Naive B cell (primary cell): ENCODE results near the gene CEP68. TPM values are rescaled to one million over a fixed set of nuclear protein-coding genes. Genes with fewer than 3 reads are reported as not detected.
"Not testable (repeated sequence)": the region's sequence is repeated elsewhere in the genome, so short reads cannot be mapped to it uniquely, and the experiment has no call there.

Experiments
- ATAC-seq, 2 donors: fragments of 150-1000 bp; cut with Tn5 transposase; 2 replicates each; pipeline ENCODE4 v1.10.0; 2021; ENCODE audit warnings: low read depth in 2 of 2, mild to moderate bottlenecking in 2 of 2, moderate library complexity in 2 of 2
- DNase-seq: peaks from one replicate; pipeline ENCODE4 v3.0.0; 2022
- H3K27ac Mint-ChIP-seq, 6 donors: one replicate each; pipeline ENCODE4 v1.8.0; 2020 to 2022; ENCODE audit warnings: mild to moderate bottlenecking in 6 of 6, mixed read lengths in 6 of 6, moderate library complexity in 5 of 6, inconsistent platforms in 2 of 6
- H3K27me3 Mint-ChIP-seq, 3 donors: one replicate each; pipeline ENCODE4 v1.8.0; 2021 to 2022; ENCODE audit warnings: mixed read lengths in 3 of 3, mild to moderate bottlenecking in 1 of 3
- H3K36me3 Mint-ChIP-seq, 2 donors: one replicate each; pipeline ENCODE4 v1.8.0; 2020 to 2022; ENCODE audit warnings: mixed read lengths in 2 of 2, inconsistent platforms in 1 of 2, mild to moderate bottlenecking in 1 of 2
- H3K4me1 Mint-ChIP-seq, 3 donors: one replicate each; pipeline ENCODE4 v1.8.0; 2020 to 2022; ENCODE audit warnings: mixed read lengths in 3 of 3, inconsistent platforms in 1 of 3, mild to moderate bottlenecking in 1 of 3, moderate library complexity in 1 of 3
- H3K4me3 Mint-ChIP-seq, 8 donors: one replicate each; pipeline ENCODE4 v1.8.0; 2020 to 2022; ENCODE audit warnings: mild to moderate bottlenecking in 8 of 8, mixed read lengths in 8 of 8, moderate library complexity in 8 of 8, inconsistent platforms in 2 of 8
- H3K9me3 Mint-ChIP-seq, 7 donors: one replicate each; pipeline ENCODE4 v1.8.0; 2020 to 2022; ENCODE audit warnings: mixed read lengths in 7 of 7, mild to moderate bottlenecking in 5 of 7, inconsistent platforms in 2 of 7, moderate library complexity in 1 of 7
- polyA plus RNA-seq, 6 donors: library from polyadenylated mRNA; unstranded; fragments of 300-500 nt; fragmentation: Illumina TruSeq; gene quantifications; one replicate each; pipeline ENCODE4 v1.2.3, GENCODE V29; 2021; ENCODE audit warnings: low read depth in 6 of 6

Gene CEP68
- 10 to 100 TPM; 16.6 to 21.0 (median 18.6) TPM for polyA plus RNA-seq

GRCh38 chr2:65056215-65057053, at the start of gene CEP68:
Gene CEP68, plus strand, starts transcription at chr2:65056416. Its CDS starts 13,029 bp downstream, at chr2:65069445.
- Mint-ChIP-seq H3K27me3 (no peaks in the 10 kb centered on the region), H3K4me3 (peak within 1 kb of the TSS; percentile 85 to 100 (median 98)), H3K27ac (peak within 1 kb of the TSS; percentile 88 to 99 (median 98)), H3K36me3 (peaks cover 0 to 5% of the 10 kb centered on the region in 2 donors), H3K4me1 (peaks cover 44 to 75% (median 70%) of the 10 kb centered on the region in 3 donors), H3K9me3 (peaks cover 0 to under 1% (median 0%) of the 10 kb centered on the region in 7 donors)
- ATAC-seq: peak; percentile 84
- DNase-seq: peak; percentile 97

GRCh38 chr2:65013776-65014175, 42.4 kb upstream of the CEP68 start:
- no peaks in the 10 kb centered on the region for H3K27me3 Mint-ChIP-seq

GRCh38 chr2:65015731-65016130, 40.5 kb upstream of the CEP68 start:
- ATAC-seq: no peak
- DNase-seq: no peak
- H3K36me3 Mint-ChIP-seq: peaks cover 6 to 14% of the 10 kb centered on the region in 2 donors
- H3K27ac Mint-ChIP-seq: peak overlapping the region in 1 of 6 donors; percentile 36
- H3K4me1 Mint-ChIP-seq: peaks cover 40 to 48% (median 44%) of the 10 kb centered on the region in 3 donors
- no peaks in the 10 kb centered on the region for H3K9me3 Mint-ChIP-seq
- no peak overlapping the region for H3K4me3 Mint-ChIP-seq
- no peaks in the 10 kb centered on the region for H3K27me3 Mint-ChIP-seq

More at GRCh38 chr2:65013776-65014175, 42.4 kb upstream of the CEP68 start:
- peak overlapping the region in 1 of 8 donors; percentile 36 for H3K4me3 Mint-ChIP-seq
- no peaks in the 10 kb centered on the region for H3K9me3 Mint-ChIP-seq
- ATAC-seq (no peak), DNase-seq (no peak)
- peak overlapping the region in 3 of 6 donors; percentile 46 to 70 (median 54) for H3K27ac Mint-ChIP-seq
- peaks cover 0 to 6% of the 10 kb centered on the region in 2 donors for H3K36me3 Mint-ChIP-seq
- peaks cover 34 to 42% (median 40%) of the 10 kb centered on the region in 3 donors for H3K4me1 Mint-ChIP-seq

- no peak for ATAC-seq
- H3K36me3 Mint-ChIP-seq: peaks cover 6 to 15% of the 10 kb centered on the region in 2 donors
- H3K27ac Mint-ChIP-seq: peak overlapping the region in 4 of 6 donors; percentile 56 to 97 (median 88)
These were observed 39.4 kb upstream of the CEP68 start for GRCh38 chr2:65016789-65017188.

GRCh38 chr2:65017335-65017734, 38.9 kb upstream of the CEP68 start:
- H3K9me3 Mint-ChIP-seq: no peaks in the 10 kb centered on the region
- peak overlapping the region in 5 of 6 donors; percentile 21 to 96 (median 82) for H3K27ac Mint-ChIP-seq
- peaks cover 40 to 56% (median 46%) of the 10 kb centered on the region in 3 donors for H3K4me1 Mint-ChIP-seq
- no peaks in the 10 kb centered on the region for H3K27me3 Mint-ChIP-seq
- DNase-seq: peak; percentile 51
- ATAC-seq: peak; percentile 90
- peak overlapping the region in 7 of 8 donors; percentile 21 to 89 (median 70) for H3K4me3 Mint-ChIP-seq
- H3K36me3 Mint-ChIP-seq: peaks cover 6 to 20% of the 10 kb centered on the region in 2 donors

More at GRCh38 chr2:65016789-65017188, 39.4 kb upstream of the CEP68 start:
- no peak for DNase-seq
- no peaks in the 10 kb centered on the region for H3K27me3 Mint-ChIP-seq
- H3K4me1 Mint-ChIP-seq: peaks cover 40 to 52% (median 44%) of the 10 kb centered on the region in 3 donors
- no peaks in the 10 kb centered on the region for H3K9me3 Mint-ChIP-seq
- peak overlapping the region in 2 of 8 donors; percentile 70 to 84 for H3K4me3 Mint-ChIP-seq

- no peaks in the 10 kb centered on the region for H3K9me3 Mint-ChIP-seq
These were observed 38.1 kb upstream of the CEP68 start for GRCh38 chr2:65018141-65018582.

GRCh38 chr2:65019010-65019409, 37.2 kb upstream of the CEP68 start:
- no peaks in the 10 kb centered on the region for H3K9me3 Mint-ChIP-seq
- H3K4me3 Mint-ChIP-seq: peak overlapping the region in 1 of 8 donors; percentile 89
- peaks cover 33 to 62% (median 48%) of the 10 kb centered on the region in 3 donors for H3K4me1 Mint-ChIP-seq
- peaks cover 6 to 35% of the 10 kb centered on the region in 2 donors for H3K36me3 Mint-ChIP-seq
- H3K27ac Mint-ChIP-seq: peak overlapping the region in 3 of 6 donors; percentile 31 to 82 (median 73)
- DNase-seq (no peak), ATAC-seq (no peak)
- H3K27me3 Mint-ChIP-seq: no peaks in the 10 kb centered on the region

More at GRCh38 chr2:65018141-65018582, 38.1 kb upstream of the CEP68 start:
- Mint-ChIP-seq H3K27ac (peak overlapping the region in 5 of 6 donors; percentile 64 to 96 (median 82)), H3K36me3 (peaks cover 6 to 28% of the 10 kb centered on the region in 2 donors), H3K4me1 (peaks cover 37 to 62% (median 51%) of the 10 kb centered on the region in 3 donors), H3K27me3 (no peaks in the 10 kb centered on the region), H3K4me3 (peak overlapping the region; percentile 17 to 89 (median 74))
- DNase-seq (no peak), ATAC-seq (peak; percentile 39 to 40)

GRCh38 chr2:65019675-65020195, 36.5 kb upstream of the CEP68 start:
- Mint-ChIP-seq H3K27me3 (no peaks in the 10 kb centered on the region), H3K4me1 (peaks cover 27 to 55% (median 48%) of the 10 kb centered on the region in 3 donors), H3K27ac (peak overlapping the region in 1 of 6 donors; percentile 82), H3K36me3 (peaks cover 6 to 35% of the 10 kb centered on the region in 2 donors), H3K4me3 (no peak overlapping the region), H3K9me3 (no peaks in the 10 kb centered on the region)
- ATAC-seq (no peak), DNase-seq (no peak)

- H3K9me3 Mint-ChIP-seq, H3K4me3 Mint-ChIP-seq, DNase-seq, H3K27me3 Mint-ChIP-seq, ATAC-seq: not testable (repeated sequence)
- Mint-ChIP-seq H3K27ac (peak overlapping the region in 2 of 6 donors; percentile 28 to 70), H3K36me3 (peaks cover 6 to 35% of the 10 kb centered on the region in 2 donors), H3K4me1 (peaks cover 24 to 50% (median 46%) of the 10 kb centered on the region in 3 donors)
These were observed 36.0 kb upstream of the CEP68 start for GRCh38 chr2:65020251-65020650.

GRCh38 chr2:65020943-65021528, 35.2 kb upstream of the CEP68 start:
- Mint-ChIP-seq H3K27ac (peak overlapping the region in 1 of 6 donors; percentile 85), H3K9me3 (no peaks in the 10 kb centered on the region), H3K27me3 (no peaks in the 10 kb centered on the region), H3K4me3 (no peak overlapping the region), H3K36me3 (peaks cover 9 to 39% of the 10 kb centered on the region in 2 donors), H3K4me1 (peaks cover 31 to 57% (median 53%) of the 10 kb centered on the region in 3 donors)
- ATAC-seq: no peak
- no peak for DNase-seq

GRCh38 chr2:65021709-65022108, 34.5 kb upstream of the CEP68 start:
- peaks cover 33 to 60% (median 57%) of the 10 kb centered on the region in 3 donors for H3K4me1 Mint-ChIP-seq
- no peaks in the 10 kb centered on the region for H3K9me3 Mint-ChIP-seq
- H3K27me3 Mint-ChIP-seq: no peaks in the 10 kb centered on the region
- H3K27ac Mint-ChIP-seq: peak overlapping the region in 3 of 6 donors; percentile 65 to 85 (median 85)
- ATAC-seq (no peak), DNase-seq (no peak)
- H3K4me3 Mint-ChIP-seq: no peak overlapping the region
- H3K36me3 Mint-ChIP-seq: peaks cover 9 to 40% of the 10 kb centered on the region in 2 donors

- H3K4me1 Mint-ChIP-seq: peaks cover 33 to 60% (median 57%) of the 10 kb centered on the region in 3 donors
- H3K9me3 Mint-ChIP-seq: no peaks in the 10 kb centered on the region
- DNase-seq: no peak
- peak overlapping the region in 3 of 6 donors; percentile 1 to 85 (median 59) for H3K27ac Mint-ChIP-seq
- H3K4me3 Mint-ChIP-seq: peak overlapping the region in 1 of 8 donors; percentile 51
- no peak for ATAC-seq
- H3K36me3 Mint-ChIP-seq: peaks cover 9 to 40% of the 10 kb centered on the region in 2 donors
- no peaks in the 10 kb centered on the region for H3K27me3 Mint-ChIP-seq
These were observed 34.0 kb upstream of the CEP68 start for GRCh38 chr2:65022189-65022588.

GRCh38 chr2:65023742-65024141, 32.5 kb upstream of the CEP68 start:
- no peak for DNase-seq

More at GRCh38 chr2:65023742-65024141, 32.5 kb upstream of the CEP68 start:
- H3K36me3 Mint-ChIP-seq: peaks cover 9 to 35% of the 10 kb centered on the region in 2 donors
- H3K4me3 Mint-ChIP-seq: peak overlapping the region in 1 of 8 donors; percentile 44
- H3K9me3 Mint-ChIP-seq: no peaks in the 10 kb centered on the region
- no peak for ATAC-seq
- H3K4me1 Mint-ChIP-seq: peaks cover 28 to 57% (median 53%) of the 10 kb centered on the region in 3 donors
- H3K27me3 Mint-ChIP-seq: no peaks in the 10 kb centered on the region
- H3K27ac Mint-ChIP-seq: peak overlapping the region in 5 of 6 donors; percentile 11 to 93 (median 82)
